GM18858 (cell line): ENCODE data around the gene TRAPPC8.
"Not testable (repeated sequence)": the region's sequence is repeated elsewhere in the genome, so short reads cannot be mapped to it uniquely, and the experiment has no call there.

Experiments
- ATAC-seq: cut with Tn5 transposase; IDR thresholded peaks from one replicate; pipeline ENCODE4 v1.9.1; 2021; ENCODE audit not compliant: unreplicated experiment

The TRAPPC8 gene, protein sequence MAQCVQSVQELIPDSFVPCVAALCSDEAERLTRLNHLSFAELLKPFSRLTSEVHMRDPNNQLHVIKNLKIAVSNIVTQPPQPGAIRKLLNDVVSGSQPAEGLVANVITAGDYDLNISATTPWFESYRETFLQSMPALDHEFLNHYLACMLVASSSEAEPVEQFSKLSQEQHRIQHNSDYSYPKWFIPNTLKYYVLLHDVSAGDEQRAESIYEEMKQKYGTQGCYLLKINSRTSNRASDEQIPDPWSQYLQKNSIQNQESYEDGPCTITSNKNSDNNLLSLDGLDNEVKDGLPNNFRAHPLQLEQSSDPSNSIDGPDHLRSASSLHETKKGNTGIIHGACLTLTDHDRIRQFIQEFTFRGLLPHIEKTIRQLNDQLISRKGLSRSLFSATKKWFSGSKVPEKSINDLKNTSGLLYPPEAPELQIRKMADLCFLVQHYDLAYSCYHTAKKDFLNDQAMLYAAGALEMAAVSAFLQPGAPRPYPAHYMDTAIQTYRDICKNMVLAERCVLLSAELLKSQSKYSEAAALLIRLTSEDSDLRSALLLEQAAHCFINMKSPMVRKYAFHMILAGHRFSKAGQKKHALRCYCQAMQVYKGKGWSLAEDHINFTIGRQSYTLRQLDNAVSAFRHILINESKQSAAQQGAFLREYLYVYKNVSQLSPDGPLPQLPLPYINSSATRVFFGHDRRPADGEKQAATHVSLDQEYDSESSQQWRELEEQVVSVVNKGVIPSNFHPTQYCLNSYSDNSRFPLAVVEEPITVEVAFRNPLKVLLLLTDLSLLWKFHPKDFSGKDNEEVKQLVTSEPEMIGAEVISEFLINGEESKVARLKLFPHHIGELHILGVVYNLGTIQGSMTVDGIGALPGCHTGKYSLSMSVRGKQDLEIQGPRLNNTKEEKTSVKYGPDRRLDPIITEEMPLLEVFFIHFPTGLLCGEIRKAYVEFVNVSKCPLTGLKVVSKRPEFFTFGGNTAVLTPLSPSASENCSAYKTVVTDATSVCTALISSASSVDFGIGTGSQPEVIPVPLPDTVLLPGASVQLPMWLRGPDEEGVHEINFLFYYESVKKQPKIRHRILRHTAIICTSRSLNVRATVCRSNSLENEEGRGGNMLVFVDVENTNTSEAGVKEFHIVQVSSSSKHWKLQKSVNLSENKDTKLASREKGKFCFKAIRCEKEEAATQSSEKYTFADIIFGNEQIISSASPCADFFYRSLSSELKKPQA (N-terminal part only)

DNA sequence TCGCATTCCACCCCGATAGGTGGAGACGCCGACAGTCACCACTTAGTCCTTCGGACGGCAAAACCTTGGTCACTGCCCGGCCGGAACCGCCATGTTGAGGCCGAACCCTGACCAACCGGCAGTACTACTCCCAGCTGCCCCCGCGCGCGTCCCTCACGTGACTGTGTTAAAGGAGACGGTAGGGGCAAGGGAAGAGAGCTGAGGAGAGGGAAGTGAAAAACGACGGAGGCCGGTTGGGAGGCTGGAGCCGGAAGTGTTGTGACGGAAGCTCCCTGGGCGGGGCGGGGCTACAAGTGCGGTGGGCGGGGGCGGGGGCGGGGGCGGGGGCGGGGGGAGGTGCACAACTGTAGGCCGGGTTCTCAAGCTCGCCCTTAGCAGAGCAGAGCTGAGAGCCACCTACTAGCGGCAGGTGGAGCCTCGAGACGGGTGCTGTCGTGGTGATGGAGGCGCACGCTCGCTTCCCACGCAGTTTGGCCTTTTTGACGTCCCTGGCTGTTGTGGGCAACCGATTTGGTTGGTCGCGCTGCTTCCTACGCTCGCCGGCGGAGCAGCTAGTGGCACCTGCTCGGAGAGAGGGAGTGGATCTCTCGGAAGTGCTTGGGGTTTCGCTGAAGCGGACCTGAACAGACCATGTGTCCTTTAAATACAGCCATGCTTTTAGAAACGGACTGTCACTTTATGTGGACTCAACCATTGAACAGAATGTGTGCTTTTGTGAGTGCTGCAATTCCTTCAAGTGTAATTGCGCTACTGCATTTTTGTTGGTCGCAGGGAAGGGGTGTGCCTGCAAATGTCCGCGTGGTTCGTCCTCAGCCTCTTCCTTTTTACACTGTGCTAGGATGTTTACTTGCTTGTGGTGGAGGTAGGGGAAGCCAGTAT lies at the start of gene TRAPPC8:
TSS of gene TRAPPC8 (minus strand) at position 130 of the 879 bp plus-strand sequence. CDS start 364 bp downstream, outside the sequence.
- peak; percentile 79 for ATAC-seq

DNA sequence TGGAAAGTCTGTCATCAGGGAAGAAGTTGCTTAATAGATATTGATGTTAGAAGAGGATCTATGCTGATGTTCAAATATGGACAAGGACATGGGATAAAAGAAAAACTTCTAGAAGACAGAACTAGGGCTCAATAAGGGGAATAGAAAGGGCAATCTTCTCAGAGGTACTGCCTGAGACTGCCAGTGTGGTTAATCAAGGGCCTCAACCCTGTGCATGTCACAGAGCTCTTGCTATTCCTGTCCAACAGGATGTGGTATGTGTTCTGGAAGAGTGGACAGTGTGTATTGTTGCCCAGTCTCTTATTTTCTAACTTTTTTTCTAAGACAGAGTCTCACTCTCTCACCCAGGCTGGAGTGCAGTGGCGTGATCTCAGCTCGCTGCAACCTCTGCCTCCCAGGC lies 47.9 kb upstream of the TRAPPC8 start:
- ATAC-seq: peak; percentile 100

DNA sequence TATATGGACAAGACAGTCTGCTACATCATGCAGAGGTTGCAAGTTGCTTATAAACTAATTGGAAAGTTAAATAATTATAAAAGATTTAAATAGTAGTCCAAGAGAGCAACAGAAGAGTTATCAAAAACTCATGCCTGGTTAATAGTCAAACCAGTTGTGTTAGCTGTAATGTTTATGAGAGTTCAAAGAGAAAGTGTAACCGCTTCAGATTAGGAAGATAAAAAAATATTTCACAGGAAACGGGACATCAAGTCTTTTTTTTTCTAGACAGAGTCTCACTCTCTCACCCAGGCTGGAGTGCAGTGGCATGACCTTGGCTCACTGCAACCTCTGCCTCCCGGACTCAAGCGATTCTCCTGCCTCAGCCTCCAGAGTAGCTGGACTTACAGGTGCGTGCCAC lies 41.0 kb upstream of the TRAPPC8 start:
- no peak for ATAC-seq

DNA sequence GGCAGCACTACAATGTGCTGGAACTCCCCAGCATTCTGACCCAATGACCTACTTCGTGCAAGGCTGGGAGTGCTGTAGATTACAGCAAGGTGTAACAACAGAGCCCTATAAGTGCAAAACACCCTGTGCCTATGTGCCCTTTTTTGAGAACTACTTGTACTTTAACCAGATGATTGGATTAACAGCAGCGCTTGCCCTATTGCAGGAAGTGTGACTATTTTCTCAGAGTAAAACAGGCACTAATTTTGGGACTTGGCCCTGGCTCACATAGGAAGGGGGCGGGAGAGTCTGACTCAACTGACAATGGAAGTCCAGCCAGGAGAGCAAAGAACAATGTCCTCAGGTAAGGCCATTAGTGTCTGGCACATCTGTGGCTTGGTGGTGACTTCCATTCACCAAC lies 40.1 kb upstream of the TRAPPC8 start:
- no peak for ATAC-seq

DNA sequence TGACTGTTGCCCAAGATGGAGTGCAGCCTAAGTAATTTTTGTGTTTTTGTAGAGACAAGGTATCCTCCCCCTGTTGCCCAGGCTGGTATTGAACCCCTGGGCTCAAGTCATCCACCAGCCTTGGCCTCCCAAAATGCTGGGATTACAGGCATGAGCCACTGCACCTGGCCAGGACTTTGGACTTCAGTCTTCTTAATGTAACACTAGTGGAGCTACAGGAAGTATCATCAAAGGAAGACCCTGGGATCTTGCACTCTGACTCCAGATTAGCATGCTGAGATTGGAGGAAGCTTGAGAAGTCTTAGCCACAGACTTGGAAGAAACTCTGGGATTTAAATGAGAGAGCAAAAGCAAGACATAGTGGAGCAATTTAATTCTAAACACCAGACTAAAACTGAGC lies 37.9 kb upstream of the TRAPPC8 start:
- ATAC-seq: no peak

DNA sequence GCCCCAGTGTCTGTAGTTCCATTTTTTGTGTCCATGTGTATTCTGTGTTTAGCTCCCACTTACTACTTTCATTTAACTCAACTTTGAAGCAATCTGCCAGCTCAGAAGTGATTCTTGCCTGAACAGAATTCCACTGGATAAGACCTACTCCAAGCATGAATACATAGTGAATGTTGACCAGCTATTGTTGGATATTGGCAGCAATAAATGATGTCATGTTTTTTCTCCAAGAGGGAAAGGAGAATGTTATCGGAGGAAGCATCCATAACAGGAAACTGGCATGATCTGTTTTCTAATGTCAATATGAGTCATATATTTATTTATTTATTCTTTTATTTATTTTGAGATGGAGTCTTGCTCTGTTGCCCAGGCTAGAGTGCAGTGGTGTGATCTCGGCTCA lies 36.8 kb upstream of the TRAPPC8 start:
- no peak for ATAC-seq

DNA sequence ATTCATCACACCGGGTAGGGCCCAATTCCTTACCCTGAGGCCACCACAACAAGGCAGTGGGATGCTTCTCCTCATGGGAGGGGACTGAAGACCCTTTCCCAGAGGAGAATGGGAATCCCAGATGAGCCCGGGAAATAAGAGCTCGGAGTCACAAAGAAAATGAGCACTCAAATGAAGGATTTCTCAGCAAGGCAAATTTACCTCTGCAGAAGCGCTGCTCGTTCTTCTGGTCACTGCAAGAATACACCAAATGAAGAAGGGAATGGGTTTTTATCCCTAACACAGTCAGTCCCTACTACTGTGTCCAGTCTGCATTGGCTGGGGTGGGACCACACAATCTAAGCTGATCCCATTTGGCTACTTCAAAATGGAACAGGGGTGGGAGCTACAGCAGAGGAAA lies 35.7 kb upstream of the TRAPPC8 start:
- ATAC-seq: no peak

DNA sequence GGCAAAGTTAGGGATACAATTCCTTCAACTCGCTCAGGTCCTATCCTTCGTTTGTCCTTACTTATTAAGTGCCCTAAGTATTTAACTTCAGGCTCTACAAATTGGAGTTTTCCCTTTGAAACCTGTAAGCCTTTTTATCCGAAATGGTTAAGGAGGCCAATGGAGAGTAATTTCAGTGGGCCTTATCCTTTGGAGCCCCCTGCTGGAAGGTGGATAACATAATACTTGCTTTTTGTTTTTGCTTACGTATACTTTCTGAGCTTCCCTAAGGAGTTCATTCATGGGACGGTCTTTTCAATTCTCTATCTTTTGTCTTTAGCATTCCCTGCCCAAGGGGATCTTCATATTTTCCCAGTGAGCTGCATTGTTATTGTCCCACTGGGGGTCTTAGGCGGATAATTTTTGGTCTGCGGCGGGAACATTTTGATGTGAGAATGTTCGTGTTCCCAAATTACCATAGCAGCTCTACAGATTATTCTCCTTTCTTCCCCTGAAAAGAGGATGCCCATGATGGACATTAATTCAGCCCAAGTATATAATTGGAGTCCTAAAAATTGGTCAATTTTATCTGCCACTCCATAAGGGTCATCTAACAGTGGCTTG lies 34.4 kb upstream of the TRAPPC8 start:
- no peak for ATAC-seq

DNA sequence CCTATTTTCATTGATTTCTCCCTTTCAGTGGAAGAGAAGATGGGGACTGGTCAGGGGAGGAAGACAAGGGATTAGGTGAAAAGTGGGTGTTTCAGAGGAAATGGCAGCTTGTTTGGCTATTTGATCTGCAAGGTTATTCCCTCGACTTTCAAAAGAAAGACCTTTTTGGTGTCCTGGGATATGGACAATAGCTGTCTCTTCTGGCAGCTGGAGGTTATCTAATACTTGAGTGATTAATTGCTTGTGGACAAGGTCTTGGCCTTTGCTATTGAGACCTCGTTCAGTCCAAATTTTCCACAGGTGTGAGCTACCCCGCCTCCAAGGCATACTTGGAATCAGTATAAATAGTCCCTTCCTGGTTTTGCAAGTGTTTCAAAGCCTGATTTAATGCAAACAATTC lies 33.3 kb upstream of the TRAPPC8 start:
- no peak for ATAC-seq

DNA sequence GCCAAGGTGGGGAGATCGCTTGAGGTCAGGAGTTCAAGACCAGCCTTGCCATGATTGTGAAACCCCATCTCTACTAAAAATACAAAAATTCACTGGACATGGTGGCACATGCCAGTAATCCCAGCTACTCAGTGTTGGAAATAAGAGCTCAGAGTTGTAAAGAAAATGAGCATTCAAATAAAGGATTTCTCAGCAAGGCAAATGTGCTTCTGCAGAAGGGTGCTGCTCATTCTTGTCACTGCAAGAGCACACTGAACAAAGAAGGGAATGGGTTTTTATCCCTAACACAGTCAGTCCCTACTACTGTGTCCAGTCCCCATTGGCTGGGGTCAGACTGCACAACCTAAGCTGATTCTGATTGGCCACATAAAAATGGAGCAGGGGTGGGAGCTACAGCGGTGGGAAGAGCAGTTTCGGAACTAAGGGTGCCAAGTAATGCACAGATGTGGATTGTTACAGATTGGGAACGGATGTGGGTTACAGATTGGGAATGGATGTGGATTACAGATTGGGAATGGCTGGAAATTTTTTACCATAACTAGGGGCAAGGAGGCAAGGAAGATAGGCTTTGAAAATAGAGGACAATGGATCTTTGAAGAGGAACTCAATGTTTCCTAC lies 31.1 kb upstream of the TRAPPC8 start:
- ATAC-seq: no peak

DNA sequence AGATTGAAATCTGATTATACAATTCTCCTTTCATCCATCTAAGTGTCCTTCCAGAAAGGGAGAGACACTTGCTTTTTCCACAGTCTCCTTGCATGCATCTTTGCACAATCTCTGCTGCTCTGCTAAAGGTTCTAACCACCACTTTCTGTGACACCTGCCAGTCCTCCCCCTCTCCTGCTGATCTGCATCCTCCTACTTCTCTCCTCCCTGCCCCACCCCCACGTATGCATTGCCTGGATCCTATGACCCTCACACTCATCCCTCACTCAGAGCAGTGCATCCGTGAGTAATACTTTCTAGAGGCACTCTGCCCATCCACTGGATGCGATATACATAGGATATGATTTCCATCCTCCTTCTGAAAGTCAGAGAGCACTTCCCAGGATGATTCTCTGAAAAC lies 27.7 kb upstream of the TRAPPC8 start:
- no peak for ATAC-seq

DNA sequence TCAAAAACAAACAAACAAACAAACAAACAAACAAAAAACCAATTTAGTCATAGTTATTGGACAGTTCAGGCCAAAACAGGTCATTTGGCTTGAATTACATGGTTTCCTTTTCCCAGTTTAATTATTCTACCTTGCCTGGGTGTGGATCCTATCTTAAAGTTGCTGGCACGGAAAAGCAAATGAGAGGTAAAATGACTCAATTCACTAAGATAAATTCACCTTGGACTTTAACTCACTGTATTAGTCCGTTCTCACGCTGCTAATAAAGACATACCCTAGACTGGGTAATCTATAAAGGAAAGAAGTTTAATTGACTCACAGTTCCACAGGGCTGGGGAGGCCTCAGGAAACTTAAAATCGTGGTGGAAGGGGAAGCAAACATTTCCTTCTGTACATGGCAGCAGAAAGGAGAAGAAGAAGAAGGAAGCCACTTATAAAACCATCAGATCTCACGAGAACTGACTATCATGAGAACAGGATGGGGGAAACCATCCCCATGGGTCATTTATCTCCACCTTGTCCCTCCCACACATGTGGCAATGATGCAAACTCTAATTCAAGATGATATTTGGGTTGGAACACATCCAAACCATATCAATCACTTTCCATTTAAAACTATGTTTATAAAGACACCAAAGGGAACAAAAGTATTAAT lies 22.5 kb upstream of the TRAPPC8 start:
- no peak for ATAC-seq

DNA sequence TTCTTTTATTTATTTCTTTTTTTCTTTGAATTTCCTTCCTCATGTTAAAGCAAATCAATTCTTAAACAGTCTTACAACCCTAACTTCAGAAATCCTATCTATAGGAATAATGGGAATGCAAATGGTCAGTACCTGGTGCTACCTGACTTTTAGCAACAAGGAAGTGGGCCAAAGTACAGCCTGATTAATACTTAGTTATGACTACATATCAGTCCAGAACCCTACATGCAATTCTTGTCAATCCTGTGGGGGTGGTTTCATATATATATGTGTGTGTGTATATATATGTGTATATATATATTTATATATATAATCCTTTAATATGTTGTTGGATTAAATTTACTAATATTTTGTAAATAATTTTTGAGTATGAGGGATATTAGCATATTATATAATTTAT lies 14.8 kb upstream of the TRAPPC8 start:
- ATAC-seq: no peak

DNA sequence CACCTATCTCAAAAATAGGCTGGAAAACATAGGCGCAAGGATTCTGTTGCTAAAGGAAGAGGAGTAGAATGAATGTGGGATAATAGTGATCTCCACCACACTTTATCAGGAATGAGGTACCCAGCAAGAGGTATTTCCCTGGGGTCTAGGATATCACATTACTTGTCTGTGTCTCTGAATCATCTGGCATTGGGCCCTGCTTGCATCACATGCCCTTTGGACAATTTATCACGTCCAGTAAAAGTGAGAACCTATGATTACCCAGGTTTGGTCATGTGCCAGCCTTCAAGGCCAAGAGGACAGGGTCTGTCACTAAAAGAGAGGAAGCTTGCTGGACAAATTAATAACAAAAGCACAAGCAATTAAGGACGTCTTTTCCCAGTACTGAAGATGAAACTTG lies 11.4 kb upstream of the TRAPPC8 start:
- ATAC-seq: no peak

DNA sequence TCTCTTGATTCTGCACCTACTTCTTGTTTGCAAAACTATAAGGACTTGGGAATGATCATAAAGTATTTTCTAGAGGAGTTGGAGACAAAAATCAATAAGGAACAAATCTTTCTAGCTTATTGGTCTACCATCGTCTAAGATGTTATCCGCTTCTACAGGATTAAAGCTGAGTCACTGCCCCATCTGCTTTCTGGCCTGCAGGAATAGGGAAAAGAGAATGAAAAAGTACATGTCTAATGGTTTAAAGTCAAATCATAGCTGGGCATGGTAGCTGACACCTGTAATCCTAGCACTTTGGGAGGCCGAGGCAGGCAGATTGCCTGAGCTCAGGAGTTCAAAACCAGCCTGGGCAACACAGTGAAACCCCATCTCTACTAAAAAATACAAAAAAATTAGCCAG lies 10.8 kb upstream of the TRAPPC8 start:
- ATAC-seq: not testable (repeated sequence)

DNA sequence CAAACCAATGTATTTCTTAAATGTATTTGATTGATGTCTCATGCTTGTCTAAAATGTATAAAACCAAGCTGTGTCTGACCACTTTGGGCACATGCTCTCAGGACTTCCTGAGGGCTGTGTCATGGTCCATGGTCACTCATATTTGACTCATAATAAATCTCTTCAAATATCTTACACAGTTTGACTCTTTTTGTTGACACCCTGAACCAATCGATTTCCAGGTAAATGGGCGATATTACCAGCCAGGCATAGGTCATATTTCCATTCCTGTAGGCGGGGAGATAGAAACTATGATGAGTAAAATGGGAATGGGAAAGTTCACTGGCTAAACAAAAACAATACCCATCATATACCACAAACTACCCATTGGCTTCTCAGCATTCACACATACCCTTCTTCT lies 9.3 kb upstream of the TRAPPC8 start:
- no peak for ATAC-seq

DNA sequence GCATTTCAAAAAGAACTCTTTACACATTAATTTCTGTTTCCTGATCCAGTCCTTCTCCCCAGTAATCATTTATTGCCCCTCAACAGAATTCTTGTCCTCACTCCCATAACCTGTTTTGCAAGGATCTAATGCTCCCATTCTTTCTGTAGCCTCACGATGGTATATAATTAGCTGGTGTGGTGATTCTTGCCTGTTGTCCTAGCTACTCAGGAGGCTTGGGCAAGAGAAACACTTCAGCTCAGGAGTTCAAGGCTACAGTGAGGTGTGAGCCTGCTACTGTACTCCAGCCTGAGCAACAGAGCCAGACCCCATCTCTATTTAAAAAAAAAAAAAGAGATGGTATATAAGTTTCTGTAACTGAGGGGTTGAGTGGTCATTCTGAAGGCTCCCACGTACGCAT lies 7.7 kb upstream of the TRAPPC8 start:
- ATAC-seq: no peak

DNA sequence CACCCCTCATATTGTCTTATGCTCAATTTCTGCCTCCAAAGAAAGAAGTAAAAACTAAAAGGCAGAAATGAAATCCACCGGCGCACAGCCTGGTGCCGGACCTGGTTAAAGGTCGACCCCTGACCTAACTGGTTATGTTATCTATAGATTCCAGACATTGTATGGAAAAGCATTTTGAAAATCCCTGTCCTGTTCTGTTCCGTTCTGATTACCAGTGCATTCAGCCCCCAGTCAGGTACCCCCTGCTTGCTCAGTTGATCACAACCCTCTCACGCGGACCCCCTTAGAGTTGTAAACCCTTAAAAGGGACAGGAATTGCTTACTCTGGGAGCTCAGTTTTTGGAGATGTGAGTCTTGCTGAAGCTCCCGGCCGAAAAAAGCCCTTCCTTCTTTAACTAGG lies 5.4 kb upstream of the TRAPPC8 start:
- ATAC-seq: not testable (repeated sequence)
